BJ (cell line): ENCODE data around the gene PITPNC1. TPM values are rescaled to one million over a fixed set of nuclear protein-coding genes. Genes with fewer than 3 reads are reported as not detected.

Source experiments
- CTCF ChIA-PET: fragments of 350-600 bp; formaldehyde crosslinking; extraction: SDS; loops from one replicate; lab custom pipeline; 2021; ENCODE audit warnings: antibody characterized with exemption, inconsistent platforms; lab: Yijun Ruan, JAX
- POLR2A ChIA-PET: fragments of 300-600 bp; sonication (Branson Sonifier 250); formaldehyde crosslinking; extraction: SDS; loops from one replicate; lab custom pipeline; 2021; ENCODE audit warnings: antibody characterized with exemption; lab: Charles Lee
- DNase-seq: peaks from one replicate; pipeline ENCODE4 v3.0.0-alpha.2; 2011; ENCODE audit warnings: low read depth
- H3K27me3 ChIP-seq: 2 replicates; pipeline ENCODE4 v1.6.0; 2011; ENCODE audit warnings: low read length; ENCODE audit not compliant: control insufficient read depth, insufficient read depth
- H3K36me3 ChIP-seq: 2 replicates; pipeline ENCODE4 v1.5.1; 2011; ENCODE audit warnings: low read length; ENCODE audit not compliant: control insufficient read depth, insufficient read depth
- H3K4me3 ChIP-seq: 2 replicates; pipeline ENCODE4 v1.5.1; 2011; ENCODE audit warnings: low read depth, mild to moderate bottlenecking, control low read depth, low read length
- CTCF ChIP-seq: IDR thresholded peaks from 2 replicates; pipeline ENCODE4 v1.5.1; 2011; ENCODE audit warnings: low read depth, mild to moderate bottlenecking, control low read depth, inconsistent platforms, low read length, moderate library complexity; ENCODE audit not compliant: insufficient read depth
- polyA plus RNA-seq: library from polyadenylated mRNA; depleted of rRNA; stranded (reverse); fragments of >200 nt; gene quantifications from 2 replicates; pipeline ENCODE4 v1.2.3, GENCODE V29; 2011

Gene PITPNC1
- polyA plus RNA-seq, 1 experiment, result 4.6 TPM

GRCh38 chr17:67546578-67547527 lies 169.8 kb downstream of the PITPNC1 start:
- DNase-seq, result no peak
- CTCF ChIA-PET, result no interaction called here
- POLR2A ChIA-PET, result no interaction called here
- H3K27me3 ChIP-seq, result no peaks in the 10 kb centered on the region
- no peak for TF ChIP-seq CTCF
- H3K36me3 ChIP-seq, result no peaks in the 10 kb centered on the region
- no peak overlapping the region for H3K4me3 ChIP-seq

- no peaks in the 10 kb centered on the region for H3K27me3 ChIP-seq
- ChIA-PET POLR2A (no interaction called here), CTCF (no interaction called here)
- no peak for TF ChIP-seq CTCF
- no peak overlapping the region for H3K4me3 ChIP-seq
- DNase-seq, result no peak
- no peaks in the 10 kb centered on the region for H3K36me3 ChIP-seq
These were observed 171.6 kb downstream of the PITPNC1 start for GRCh38 chr17:67548693-67549092.

GRCh38 chr17:67549820-67550219 lies 172.7 kb downstream of the PITPNC1 start:
- no peak for TF ChIP-seq CTCF
- DNase-seq, result no peak
- H3K27me3 ChIP-seq, result no peaks in the 10 kb centered on the region
- no peaks in the 10 kb centered on the region for H3K36me3 ChIP-seq
- ChIA-PET CTCF (interaction anchor here (1.1 kb wide), 1 partner anchor 14 kb away, joined by 3 read pairs; no protein-coding TSS in a partner anchor), POLR2A (no interaction called here)
- H3K4me3 ChIP-seq, result no peak overlapping the region

GRCh38 chr17:67554634-67555033 lies 177.6 kb downstream of the PITPNC1 start:
- TF ChIP-seq CTCF, result no peak
- DNase-seq, result no peak
- POLR2A ChIA-PET, result no interaction called here
- CTCF ChIA-PET, result interaction anchor here (2.4 kb wide), 1 partner anchor 8 kb away, joined by 8 read pairs; no protein-coding TSS in a partner anchor
- H3K27me3 ChIP-seq, result no peaks in the 10 kb centered on the region
- no peak overlapping the region for H3K4me3 ChIP-seq
- no peaks in the 10 kb centered on the region for H3K36me3 ChIP-seq

- TF ChIP-seq CTCF, result no peak
- DNase-seq, result no peak
- Histone ChIP-seq H3K27me3 (no peaks in the 10 kb centered on the region), H3K4me3 (no peak overlapping the region), H3K36me3 (no peaks in the 10 kb centered on the region)
- ChIA-PET CTCF (no interaction called here), POLR2A (no interaction called here)
These were observed 178.8 kb downstream of the PITPNC1 start for GRCh38 chr17:67555855-67556254.
